GM06990 (cell line): ENCODE data around the gene AFAP1L2.

Source experiments
- DNase-seq: peaks from one replicate; pipeline ENCODE4 v3.0.0-alpha.2; 2011; ENCODE audit not compliant: insufficient read length; ENCODE audit errors: extremely low read depth
- H3K27me3 ChIP-seq: replicated peaks from 2 replicates; pipeline ENCODE4 v1.6.0; 2011; ENCODE audit warnings: low read length; ENCODE audit not compliant: control insufficient read depth, insufficient read depth
- H3K36me3 ChIP-seq: 2 replicates; pipeline ENCODE4 v1.5.1; 2011; ENCODE audit warnings: low read length; ENCODE audit not compliant: control insufficient read depth, insufficient read depth
- H3K4me3 ChIP-seq: replicated peaks from 2 replicates; pipeline ENCODE4 v1.5.1; 2011; ENCODE audit warnings: low read depth, mild to moderate bottlenecking, control low read depth, low read length
- CTCF ChIP-seq: IDR thresholded peaks from 2 replicates; pipeline ENCODE4 v1.5.1; 2011; ENCODE audit warnings: low read length, control low read depth, mild to moderate bottlenecking, inconsistent platforms; ENCODE audit not compliant: insufficient read depth, poor library complexity, severe bottlenecking

AFAP1L2 gene

GRCh38 chr10:114278140-114278883 lies 126.0 kb downstream of the AFAP1L2 start:
- no peak for TF ChIP-seq CTCF
- DNase-seq, result no peak
- Histone ChIP-seq H3K4me3 (no peak overlapping the region), H3K27me3 (no peaks in the 10 kb centered on the region; the same call in 1 of the 2 replicates), H3K36me3 (no peaks in the 10 kb centered on the region)

GRCh38 chr10:114276671-114277070 lies 127.6 kb downstream of the AFAP1L2 start:
- H3K36me3 ChIP-seq, result no peaks in the 10 kb centered on the region
- DNase-seq, result no peak

GRCh38 chr10:114276066-114276465 lies 128.2 kb downstream of the AFAP1L2 start:
- Histone ChIP-seq H3K27me3 (no peaks in the 10 kb centered on the region; the same call in 1 of the 2 replicates), H3K4me3 (no peak overlapping the region), H3K36me3 (no peaks in the 10 kb centered on the region)
- no peak for DNase-seq
- no peak for TF ChIP-seq CTCF

More at GRCh38 chr10:114276671-114277070, 127.6 kb downstream of the AFAP1L2 start:
- Histone ChIP-seq H3K4me3 (no peak overlapping the region), H3K27me3 (no peaks in the 10 kb centered on the region; the same call in 1 of the 2 replicates)
- no peak for TF ChIP-seq CTCF

- no peaks in the 10 kb centered on the region; the same call in 1 of the 2 replicates for H3K27me3 ChIP-seq
- no peak for DNase-seq
- TF ChIP-seq CTCF, result no peak
- no peak overlapping the region for H3K4me3 ChIP-seq
- no peaks in the 10 kb centered on the region for H3K36me3 ChIP-seq
Observed at GRCh38 chr10:114274616-114275453, 129.5 kb downstream of the AFAP1L2 start.

GRCh38 chr10:114273910-114274309 lies 130.4 kb downstream of the AFAP1L2 start:
- H3K4me3 ChIP-seq, result no peak overlapping the region
- H3K27me3 ChIP-seq, result no peaks in the 10 kb centered on the region; the same call in 1 of the 2 replicates
- no peak for TF ChIP-seq CTCF
- H3K36me3 ChIP-seq, result no peaks in the 10 kb centered on the region
- DNase-seq, result no peak
